Measurements from ENCODE around the gene ANKS1A. TPM values are rescaled to one million over a fixed set of nuclear protein-coding genes. Genes with fewer than 3 reads are reported as not detected.
A peak's percentile ranks its signal among the peaks of the same experiment; 100 is the strongest.

ANKS1A gene
- total RNA-seq, 1 donor from 2014 or later: 49.7 TPM

DNA sequence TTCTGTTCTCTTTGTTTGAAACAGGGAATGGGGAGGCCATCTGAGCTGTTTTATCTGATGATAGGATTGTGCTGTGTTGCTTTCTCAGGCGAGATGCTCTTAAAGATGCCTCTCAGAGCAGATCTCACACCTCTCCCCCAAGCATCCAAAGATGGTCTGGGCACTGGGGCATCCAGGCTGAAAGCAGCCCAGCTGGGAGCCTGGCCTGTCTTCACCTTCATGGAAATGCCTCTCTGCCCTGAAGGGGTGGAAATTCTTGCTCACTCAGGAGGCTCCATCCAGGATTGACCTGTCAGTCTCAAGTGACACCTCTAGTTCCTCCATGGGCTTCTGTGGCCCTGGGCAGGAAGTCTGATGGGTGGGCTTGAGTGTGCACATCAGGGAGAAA, 165.7 kb downstream of the ANKS1A start:
- ATAC-seq: no peak
- intact Hi-C loops (cut with DNase I): no loop called here
- DNase-seq (ENCODE audit: low spot score): no peak

DNA sequence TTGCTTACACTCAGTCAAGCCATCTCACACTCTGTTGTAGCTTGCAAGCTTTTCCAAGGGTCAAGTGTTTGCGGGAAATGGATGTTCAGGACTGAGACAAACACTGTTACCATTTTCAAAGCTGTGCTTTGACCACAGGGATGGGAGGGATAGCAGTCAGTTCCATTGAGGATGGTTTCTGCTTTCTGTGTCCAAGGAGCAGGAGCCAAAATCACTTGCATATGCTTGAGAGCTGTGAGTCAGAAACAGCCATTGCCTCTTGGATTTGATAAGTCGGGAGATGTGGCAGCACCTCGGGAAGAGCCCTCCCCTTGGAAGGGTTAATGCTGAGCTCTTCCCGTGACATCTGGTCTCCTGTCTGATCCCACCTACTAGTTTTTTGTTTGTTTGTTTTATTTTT, 166.8 kb downstream of the ANKS1A start:
- DNase-seq (ENCODE audit: low spot score): no peak
- intact Hi-C loops (cut with DNase I): no loop called here
- no peak for ATAC-seq

DNA sequence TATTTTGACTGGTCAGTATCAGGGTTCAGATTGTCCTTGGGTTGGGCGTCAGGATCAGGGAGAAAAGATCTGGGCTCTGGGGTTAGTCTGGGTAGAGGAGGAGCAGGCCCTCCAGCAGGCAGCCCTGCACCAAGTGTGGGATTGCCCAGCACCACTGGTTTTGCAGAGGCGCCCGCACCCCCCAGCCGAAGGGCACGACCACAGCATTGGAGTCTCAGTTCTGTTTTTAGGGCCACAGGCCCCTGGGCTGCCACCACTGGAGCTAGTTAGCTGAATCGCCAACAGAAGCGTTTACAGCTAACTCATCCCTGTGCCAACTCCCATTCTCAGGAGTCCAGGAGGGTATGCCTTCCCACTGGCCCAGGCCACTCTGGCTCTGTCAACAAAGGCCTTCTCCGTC, 167.9 kb downstream of the ANKS1A start:
- intact Hi-C loops (cut with DNase I): no loop called here
- DNase-seq (ENCODE audit: low spot score): no peak
- no peak for ATAC-seq

DNA sequence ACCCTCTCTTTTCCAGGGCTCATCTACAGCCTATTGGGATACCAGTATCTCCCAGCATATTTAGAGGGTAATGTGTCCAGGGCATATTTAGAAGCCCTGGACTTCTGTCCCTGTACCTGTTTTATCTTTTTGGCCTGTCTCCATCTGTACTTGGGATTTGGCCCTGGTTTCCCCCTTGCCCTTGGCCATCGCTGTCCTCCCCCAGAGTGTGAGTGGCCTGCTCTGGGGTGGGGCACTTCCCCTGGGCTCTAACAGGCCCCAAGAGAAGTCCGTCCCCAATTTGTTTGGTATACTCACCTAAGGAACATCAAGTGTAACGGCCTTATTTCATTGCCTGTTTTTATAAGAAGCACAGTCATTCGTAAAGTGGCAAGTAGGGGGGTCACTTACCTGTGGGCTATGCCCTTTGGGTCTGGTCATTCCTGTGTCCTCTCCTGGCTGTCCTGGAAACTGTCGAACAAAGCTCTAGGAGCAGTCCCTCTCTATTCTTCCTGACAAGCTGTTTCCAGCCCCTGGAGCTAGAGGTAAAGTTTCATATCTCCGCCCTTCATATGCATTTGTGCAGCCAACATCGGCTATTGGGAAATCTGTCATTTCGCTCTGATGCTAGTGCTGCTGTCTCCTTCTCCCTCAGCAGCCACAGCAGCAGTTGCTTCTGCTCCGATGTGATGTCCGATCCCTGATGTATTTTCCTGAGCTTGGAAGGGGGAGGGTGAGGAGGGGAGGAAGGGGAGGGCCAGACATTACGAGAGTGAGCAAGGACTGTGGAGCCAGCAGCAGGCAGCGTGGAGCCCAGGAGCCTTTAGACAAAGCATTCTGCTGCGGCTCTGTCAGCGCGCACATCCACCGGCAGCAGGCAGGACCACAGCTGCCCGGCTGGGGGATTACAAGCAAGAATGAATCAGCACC, 168.6 kb downstream of the ANKS1A start:
- DNase-seq (ENCODE audit: low spot score): no peak
- intact Hi-C loops (cut with DNase I): no loop called here
- ATAC-seq: no peak

DNA sequence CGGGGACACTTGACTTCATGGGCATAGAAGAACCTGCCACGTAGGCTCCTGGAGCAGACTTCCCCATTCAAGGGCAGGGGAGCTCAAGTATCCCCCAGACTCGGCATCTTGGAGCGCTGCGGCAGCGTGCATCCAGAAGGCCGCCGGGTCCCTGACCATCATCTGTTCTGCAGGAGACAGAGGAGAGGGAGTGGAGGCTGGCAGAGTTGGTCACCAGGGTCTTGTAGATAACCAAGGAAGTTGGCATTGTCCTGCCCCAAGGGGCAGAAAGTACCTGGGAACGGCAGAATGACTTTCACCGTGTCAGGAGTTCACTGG, 169.3 kb downstream of the ANKS1A start:
- no peak for ATAC-seq
- no peak for DNase-seq (ENCODE audit: low spot score)
- intact Hi-C loops (cut with DNase I): no loop called here

DNA sequence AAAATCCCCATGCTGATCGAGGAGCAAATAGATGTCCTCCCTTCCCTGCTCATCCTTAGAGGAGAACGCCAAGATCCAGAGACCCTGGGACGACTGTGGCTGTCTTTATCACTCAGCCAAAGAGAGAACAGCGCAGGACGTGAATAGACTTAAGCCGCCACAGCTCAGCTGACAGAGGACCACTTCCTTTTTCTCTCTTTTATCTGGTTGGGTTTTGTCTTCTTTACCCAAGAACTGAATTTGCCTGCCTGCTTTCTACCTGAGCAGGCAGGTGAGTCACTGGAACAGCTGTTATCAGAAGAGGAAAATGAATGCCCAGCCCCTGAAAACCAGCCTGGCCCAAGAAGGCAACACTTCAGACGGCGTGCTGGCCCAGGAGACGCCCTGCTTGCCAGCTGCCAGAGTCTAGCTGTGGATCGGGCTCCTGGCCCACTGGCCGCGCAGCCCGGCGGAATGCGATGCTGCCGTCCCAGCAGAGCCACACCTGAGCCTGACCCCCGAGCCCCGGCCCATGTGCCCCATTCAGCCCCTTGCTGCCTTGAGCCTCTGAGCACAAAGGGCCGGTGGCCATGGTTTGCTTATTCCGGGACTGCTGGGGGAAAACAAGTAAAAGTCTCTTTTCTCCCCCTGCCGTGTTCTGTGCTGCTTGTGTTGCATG, 169.9 kb downstream of the ANKS1A start:
- intact Hi-C loops (cut with DNase I): no loop called here
- ATAC-seq (no peak), DNase-seq (ENCODE audit: low spot score) (no peak)

DNA sequence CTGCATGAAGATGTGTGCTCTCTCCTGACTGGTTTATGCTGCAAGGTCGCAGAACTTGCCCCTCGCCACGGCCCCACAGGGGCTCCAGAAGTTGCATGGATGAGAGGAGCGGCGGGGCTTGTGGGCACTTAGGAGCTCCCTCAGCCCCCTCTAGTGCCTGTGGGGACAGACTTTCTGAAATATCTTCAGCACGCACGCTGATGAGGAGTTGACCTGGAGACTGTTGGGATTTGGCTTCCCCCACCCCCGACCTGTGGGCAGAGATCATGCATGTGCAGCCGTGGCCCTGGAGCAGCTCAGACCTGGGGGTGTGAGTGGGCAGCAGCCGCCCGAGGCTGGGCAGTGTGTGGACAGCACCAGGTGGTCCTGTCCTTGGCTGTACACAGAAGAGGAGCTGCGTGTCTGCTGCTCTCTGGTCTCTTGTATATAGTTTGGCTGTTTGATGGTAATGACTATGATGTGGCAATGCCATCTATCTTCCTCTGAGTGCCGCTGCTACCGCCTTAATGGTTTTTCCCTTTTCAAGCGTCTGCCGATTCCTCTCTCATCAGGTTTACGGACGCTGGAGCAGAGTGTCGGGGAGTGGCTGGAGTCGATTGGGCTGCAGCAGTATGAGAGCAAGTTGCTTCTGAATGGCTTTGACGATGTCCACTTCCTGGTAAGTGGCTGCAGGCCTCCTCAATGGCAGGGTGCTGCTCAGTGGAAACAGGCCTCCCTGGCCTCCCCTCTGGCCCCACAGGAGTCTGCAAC, 170.7 kb downstream of the ANKS1A start:
- intact Hi-C loops (cut with DNase I): no loop called here
- ATAC-seq (no peak), DNase-seq (ENCODE audit: low spot score) (no peak)

DNA sequence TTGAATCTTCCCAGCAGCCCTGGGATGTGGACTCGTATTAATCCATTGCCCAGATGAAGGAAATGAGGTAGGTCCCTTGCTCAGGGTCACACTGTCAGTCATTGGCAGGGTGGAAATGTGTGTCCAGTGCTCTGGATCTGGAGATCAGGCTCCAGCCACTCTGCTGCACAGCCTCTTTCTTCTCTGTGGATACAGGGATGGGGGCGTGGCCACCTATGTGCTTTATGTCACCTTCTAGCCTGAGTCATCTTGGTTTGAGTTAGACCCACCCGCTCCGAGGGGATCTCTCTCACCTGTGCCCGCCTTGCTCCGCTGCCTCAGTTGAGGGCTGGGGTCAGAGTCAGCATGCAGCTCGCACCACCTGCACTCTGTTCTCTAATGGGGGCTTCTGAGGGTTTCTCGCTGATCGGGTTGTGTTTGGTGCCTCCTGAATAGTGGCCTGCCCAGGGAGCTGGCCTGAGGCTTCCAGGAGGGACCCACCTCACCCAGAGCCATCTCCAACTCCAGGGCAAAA, 172.1 kb downstream of the ANKS1A start:
- ATAC-seq: no peak
- intact Hi-C loops (cut with DNase I): no loop called here

DNA sequence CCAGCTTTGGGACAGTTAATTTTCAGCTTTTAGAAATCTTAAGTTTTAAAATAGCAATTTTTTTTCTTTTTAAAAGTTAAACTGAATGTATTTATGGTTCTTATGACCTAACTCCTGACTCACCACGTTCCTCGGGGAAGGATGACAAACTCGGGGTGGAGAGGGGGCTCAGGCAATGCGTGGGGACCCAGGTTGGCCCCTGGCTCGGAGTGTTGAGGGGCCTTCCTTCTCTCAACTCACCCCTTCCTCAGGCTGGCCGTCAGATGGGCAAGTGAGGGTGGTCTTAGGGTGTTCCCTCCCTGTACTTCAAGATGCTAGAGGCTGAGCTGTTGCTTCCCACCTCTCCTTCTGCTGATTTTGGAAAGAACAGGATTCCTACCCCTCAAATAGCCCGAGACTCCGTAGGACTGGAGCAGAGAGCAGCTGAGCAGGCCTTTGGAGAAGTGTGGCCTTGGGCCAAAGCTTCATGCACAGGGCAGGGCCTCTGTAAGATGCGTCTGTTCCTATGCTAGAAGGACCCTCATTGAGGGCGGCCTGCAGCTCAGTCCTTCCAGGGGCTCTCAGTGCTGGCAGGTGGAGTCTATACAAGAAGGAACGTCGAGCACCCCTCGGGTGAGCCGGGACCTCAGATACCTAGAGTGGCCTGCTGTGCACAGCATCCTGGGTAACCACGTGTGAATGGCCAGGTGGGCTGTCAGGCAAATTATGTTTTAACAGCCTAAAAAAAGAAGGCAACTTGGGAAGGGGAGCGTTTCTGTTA, 172.8 kb downstream of the ANKS1A start:
- intact Hi-C loops (cut with DNase I): no loop called here
- ATAC-seq (no peak), DNase-seq (ENCODE audit: low spot score) (no peak)

More for the DNA sequence above, 172.1 kb downstream of the ANKS1A start:
- DNase-seq (ENCODE audit: low spot score): no peak

DNA sequence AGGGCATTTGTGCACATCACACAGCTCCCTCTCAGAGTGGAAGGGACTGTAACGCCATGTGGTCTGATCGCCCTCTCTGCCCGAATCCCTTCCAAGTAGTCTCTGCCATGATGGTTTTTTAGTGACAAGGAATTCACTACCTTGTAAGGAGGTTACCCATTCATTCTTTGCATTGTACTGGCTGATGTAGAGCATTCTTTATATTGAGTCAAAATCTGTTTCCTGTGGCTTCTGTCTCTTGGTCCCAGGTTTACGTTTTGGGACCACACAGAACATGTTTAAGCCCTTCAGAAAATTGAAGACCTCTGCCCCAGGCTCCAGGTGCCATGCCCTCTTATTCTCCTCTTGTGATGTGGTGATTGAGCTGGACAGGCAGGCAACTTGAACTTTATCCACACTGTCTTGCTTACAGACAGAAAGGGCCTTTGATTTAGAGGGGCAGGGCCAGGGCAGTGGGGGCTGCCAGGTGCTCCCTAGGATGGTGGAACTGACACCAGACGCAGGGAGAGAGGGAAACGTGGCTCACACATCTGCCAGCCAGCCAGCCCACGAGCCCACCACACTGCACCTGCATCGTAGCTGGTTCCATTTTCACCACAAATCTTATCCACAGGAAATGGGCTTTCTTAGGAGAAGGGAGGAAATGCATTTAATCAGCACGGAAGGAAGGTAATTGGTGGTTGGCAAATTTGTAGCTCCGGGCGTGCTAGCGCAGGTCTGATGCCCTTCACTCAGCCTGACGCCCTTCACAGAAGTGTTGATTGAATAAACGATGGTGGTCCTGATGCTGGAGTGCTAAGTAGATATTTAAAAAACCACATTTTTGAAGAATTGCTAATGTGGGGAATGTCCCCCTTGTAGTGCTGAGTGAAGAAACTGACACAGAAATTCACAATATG, 173.9 kb downstream of the ANKS1A start:
- ATAC-seq (no peak), DNase-seq (ENCODE audit: low spot score) (no peak)
- intact Hi-C loops (cut with DNase I): no loop called here

DNA sequence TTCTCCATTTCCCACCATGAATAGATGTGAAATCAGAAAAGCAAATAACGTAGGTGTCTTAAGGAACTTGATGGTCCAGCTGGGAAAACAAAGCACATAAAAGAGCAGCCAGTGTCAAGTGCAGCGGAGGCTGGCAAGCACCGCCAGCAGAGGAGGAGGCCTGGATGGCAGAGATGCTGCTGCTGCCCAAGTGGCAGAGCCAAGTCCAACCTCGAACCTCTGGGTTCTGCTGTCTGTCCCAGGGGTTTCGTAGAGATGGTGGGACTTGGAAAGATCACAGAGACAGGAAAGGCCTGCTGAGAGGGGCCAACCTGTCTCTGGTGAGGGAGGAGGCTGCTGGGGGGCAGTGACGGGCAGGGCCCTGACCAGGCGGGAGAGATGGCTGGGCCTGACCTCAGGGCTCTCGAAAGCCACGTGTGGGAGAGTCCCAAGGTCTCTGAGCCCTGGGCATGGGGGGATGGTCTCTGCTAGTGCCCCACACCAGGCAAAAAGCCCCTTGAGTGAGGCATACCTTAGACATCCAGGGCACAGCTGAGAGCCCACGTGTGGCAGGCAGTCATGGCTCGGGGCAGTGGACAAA, 174.7 kb downstream of the ANKS1A start:
- DNase-seq (ENCODE audit: low spot score) (no peak), ATAC-seq (no peak)
- intact Hi-C loops (cut with DNase I): no loop called here

DNA sequence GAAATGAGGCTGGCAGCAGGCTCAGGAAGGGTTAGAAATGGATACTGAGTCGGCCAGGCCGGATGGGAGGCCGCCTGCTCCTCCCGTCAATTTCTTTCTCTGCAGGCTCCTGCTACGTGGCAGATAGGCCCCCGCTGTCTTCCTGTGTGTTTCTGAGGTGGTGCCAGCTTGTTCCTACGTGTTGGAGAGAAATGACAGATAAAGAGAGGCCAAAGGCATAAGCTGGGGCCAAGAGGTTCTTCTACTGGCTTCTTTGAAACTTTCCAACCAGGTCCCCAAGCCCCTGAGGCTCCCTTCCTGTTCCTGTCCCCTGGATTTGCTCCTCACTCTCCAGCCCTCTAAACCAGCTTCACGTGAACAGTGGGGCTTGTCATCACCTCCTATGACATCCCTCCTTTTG, 175.2 kb downstream of the ANKS1A start:
- intact Hi-C loops (cut with DNase I): no loop called here
- ATAC-seq (no peak), DNase-seq (ENCODE audit: low spot score) (no peak)

DNA sequence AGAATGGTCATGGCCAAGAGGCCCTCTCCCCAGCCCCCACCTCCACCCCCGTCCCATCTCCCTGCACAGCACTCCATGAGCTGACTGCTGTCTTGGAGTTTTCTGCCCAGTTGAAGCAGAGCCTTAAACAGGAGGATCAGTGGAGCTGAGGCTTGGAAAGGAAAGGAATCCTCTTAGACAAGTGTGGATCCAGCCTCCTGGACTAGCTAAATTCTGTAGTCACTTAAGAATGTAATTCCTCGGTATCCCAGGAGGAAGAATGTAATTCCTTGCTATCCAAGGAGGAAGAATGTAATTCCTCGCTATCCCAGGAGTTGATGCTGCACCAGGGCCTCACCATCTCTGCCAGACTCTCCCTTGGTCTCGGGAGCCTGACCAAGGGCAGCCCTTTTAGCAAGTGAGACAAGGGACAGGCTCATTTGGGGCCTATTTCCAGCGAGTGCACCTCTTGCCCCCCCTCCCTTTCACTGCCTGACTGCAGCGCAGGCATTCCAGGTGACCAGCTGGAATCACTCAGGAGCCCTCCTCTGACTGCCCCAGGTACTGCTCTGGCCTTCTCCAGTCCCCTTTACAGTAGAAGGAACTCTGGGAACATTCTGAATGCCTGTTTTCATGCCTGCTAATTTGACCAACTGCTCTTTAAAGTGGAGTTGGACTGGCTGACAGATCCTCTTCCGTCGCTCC, 175.8 kb downstream of the ANKS1A start:
- no peak for ATAC-seq
- intact Hi-C loops (cut with DNase I): no loop called here
- no peak for DNase-seq (ENCODE audit: low spot score)

DNA sequence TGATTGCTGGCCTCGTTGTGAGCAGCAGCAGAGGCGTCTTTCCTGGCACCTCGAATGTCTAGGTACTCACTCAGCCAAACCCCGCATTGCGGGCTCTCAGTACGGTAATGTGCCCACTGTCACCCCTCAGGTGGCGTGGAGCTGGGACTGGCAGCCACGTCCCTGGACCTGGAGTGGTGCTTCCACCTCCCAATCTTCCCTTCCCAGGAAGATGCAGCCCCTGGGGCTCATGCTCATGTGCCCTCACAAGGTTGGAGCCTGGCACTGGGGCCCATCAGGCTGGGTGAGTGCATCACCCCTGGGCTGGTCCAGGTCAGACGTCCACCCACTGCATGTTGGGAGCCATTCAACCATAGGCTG, 176.4 kb downstream of the ANKS1A start:
- DNase-seq (ENCODE audit: low spot score): no peak
- no peak for ATAC-seq
- intact Hi-C loops (cut with DNase I): no loop called here

DNA sequence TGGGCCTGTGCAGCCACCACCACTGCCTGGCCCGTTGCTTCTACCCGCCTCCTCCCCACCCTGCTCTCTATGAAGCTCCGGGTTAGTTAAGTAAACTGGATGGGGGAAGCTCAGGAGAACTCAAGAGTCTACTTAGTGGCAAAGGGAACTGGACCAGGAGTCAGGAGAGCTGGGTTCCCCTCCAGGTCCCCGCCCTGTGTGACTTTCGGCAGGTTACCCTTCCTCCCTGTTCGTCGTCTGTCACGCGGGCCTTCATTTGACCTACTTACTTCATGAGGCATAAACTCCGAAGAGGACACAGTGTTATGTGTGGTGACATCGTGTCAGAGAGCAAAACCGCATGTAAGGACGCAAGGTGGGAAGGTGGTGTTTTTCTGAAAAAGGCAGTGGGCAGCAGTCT, 176.8 kb downstream of the ANKS1A start:
- intact Hi-C loops (cut with DNase I): no loop called here
- no peak for ATAC-seq
- no peak for DNase-seq (ENCODE audit: low spot score)

DNA sequence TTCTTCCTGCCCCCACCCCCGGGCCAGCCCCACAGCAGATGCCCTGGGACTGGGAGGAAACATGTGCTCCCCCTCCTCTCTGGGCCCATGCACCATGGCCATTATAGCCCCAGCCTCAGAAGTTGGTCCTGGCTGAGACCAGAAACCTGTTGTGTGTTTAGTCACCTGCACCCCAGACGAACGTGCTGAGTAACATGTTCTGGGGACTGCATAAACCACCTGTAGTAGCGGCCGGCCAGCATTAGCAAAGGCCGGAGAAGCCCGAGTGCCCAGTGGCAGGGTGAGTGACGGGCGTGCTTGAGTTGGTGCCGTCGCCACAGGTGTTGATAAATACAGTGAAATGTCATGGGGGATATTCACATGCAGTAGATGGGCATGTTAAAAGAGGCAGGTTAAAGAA, 178.2 kb downstream of the ANKS1A start:
- no peak for ATAC-seq
- no peak for DNase-seq (ENCODE audit: low spot score)
- intact Hi-C loops (cut with DNase I): no loop called here

DNA sequence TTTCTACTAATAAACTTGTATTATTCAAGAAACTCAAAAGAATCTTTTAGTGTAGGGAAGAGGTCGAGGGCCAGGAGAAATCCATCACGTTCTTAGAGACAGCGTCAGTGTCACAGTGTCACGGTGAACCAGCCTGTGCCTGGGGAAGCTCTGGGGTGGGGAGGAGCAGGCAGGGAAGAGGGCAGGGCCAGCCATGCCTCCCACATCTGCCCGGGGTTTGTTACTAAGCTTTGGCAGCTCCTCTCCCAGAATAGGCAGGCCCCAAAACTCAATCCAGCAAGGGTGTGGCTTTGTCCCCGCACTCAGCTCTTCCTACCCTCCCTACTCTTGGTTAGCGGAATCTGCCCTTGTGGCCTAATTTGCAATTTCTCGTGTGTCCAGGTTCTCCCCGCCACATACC, 179.2 kb downstream of the ANKS1A start:
- intact Hi-C loops (cut with DNase I): no loop called here
- ATAC-seq: peak; percentile 25

More for the DNA sequence above, 179.2 kb downstream of the ANKS1A start:
- DNase-seq (ENCODE audit: low spot score): no peak
